Vagina (tissue), 2 donors: ENCODE results near the gene CHRNA7. TPM values are rescaled to one million over a fixed set of nuclear protein-coding genes. Genes with fewer than 3 reads are reported as not detected.

Source experiments
- DNase-seq, 2 donors: peaks; one replicate each; pipeline ENCODE4 v3.0.0-alpha.2; 2017; ENCODE audit errors: extremely low spot score in 2 of 2
- H3K27ac ChIP-seq: fragments of 200-600 bp; sonication (generic); one replicate; pipeline ENCODE4 v1.5.1; 2019
- H3K27me3 ChIP-seq: fragments of 200-600 bp; sonication (generic); one replicate; pipeline ENCODE4 v1.5.1; 2019
- H3K36me3 ChIP-seq, 2 donors: fragments of 200-600 bp; sonication (generic); one replicate each; pipeline ENCODE4 v1.5.1; 2017 to 2019
- H3K4me1 ChIP-seq: fragments of 200-600 bp; sonication (generic); one replicate; pipeline ENCODE4 v1.5.1; 2019
- H3K4me3 ChIP-seq, 2 donors: fragments of 200-600 bp; sonication (generic); 1 replicate in 1 of 2; 2 replicates in 1 of 2; pipeline ENCODE4 v1.5.1; 2016 to 2019
- H3K9me3 ChIP-seq: fragments of 200-600 bp; sonication (generic); one replicate; pipeline ENCODE4 v1.5.1; 2019
- POLR2A ChIP-seq, 2 donors: fragments of 450-650 bp; IDR thresholded peaks; one replicate each; pipeline ENCODE4 v1.6.1; 2017; ENCODE audit warnings: antibody characterized with exemption in 2 of 2, mild to moderate bottlenecking in 2 of 2, moderate library complexity in 2 of 2
- POLR2AphosphoS5 ChIP-seq, 2 donors: sonication (generic); formaldehyde crosslinking; IDR thresholded peaks; one replicate each; pipeline ENCODE4 v1.9.0; 2017; ENCODE audit warnings: antibody characterized with exemption in 2 of 2, mild to moderate bottlenecking in 2 of 2, low read depth in 1 of 2; ENCODE audit not compliant: insufficient read depth in 1 of 2
- intact Hi-C: fragments of 100-400 bp; cut with DNase I; formaldehyde crosslinking; loops from one replicate; pipeline ENCODE4 v1.15.1; 2023
- total RNA-seq: library from RNA; depleted of rRNA; stranded (reverse); fragments of >200 nt; gene quantifications from one replicate; pipeline ENCODE4 v1.2.3, GENCODE V29; 2016
- TF ChIP-seq, protein P1 (sequence below), 3 experiments: fragments of 450-650 bp in 2 of 3; fragments of 200-600 bp in 1 of 3; sonication (generic) in 1 of 3; IDR thresholded peaks; one replicate each; pipeline ENCODE4 v1.5.1; 2017 to 2019; ENCODE audit warnings: antibody characterized with exemption in 3 of 3, mild to moderate bottlenecking in 2 of 3, moderate library complexity in 2 of 3

Gene CHRNA7
- total RNA-seq, 1 donor from 2014 or later = 10.1 TPM

DNA sequence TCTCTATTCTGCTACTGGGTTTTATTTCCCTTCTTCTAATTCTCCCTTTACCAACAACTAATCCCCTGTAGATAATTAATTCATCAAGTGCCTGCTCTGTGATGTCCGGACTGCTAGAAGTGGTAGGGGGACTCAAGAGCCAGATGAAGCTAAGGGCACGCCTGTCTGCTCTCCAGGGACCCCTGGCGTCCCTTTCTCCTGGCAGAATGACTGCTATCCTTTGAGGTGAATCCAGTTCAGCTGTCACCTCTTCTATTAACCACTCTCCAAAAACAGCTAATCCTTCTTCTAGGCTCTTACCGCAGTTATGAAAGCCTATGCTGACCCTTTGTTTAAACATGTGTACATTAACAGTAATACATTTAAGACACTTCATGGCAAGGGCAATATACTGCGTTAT, 1.4 kb upstream of the CHRNA7 start:
- no peaks in the 10 kb centered on the region for H3K9me3 ChIP-seq
- H3K27me3 ChIP-seq = no peaks in the 10 kb centered on the region
- TF ChIP-seq, protein P1, sequence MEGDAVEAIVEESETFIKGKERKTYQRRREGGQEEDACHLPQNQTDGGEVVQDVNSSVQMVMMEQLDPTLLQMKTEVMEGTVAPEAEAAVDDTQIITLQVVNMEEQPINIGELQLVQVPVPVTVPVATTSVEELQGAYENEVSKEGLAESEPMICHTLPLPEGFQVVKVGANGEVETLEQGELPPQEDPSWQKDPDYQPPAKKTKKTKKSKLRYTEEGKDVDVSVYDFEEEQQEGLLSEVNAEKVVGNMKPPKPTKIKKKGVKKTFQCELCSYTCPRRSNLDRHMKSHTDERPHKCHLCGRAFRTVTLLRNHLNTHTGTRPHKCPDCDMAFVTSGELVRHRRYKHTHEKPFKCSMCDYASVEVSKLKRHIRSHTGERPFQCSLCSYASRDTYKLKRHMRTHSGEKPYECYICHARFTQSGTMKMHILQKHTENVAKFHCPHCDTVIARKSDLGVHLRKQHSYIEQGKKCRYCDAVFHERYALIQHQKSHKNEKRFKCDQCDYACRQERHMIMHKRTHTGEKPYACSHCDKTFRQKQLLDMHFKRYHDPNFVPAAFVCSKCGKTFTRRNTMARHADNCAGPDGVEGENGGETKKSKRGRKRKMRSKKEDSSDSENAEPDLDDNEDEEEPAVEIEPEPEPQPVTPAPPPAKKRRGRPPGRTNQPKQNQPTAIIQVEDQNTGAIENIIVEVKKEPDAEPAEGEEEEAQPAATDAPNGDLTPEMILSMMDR (IDR thresholded peaks at IDR 0.05) = no peak
- TF ChIP-seq POLR2AphosphoS5 (IDR thresholded peaks at IDR 0.05; ENCODE audit: insufficient read depth in 1 of 2, low read depth in 1 of 2) (no peak), POLR2A (IDR thresholded peaks at IDR 0.05) (no peak)
- no peak for DNase-seq
- H3K36me3 ChIP-seq = no peaks in the 10 kb centered on the region
- H3K27ac ChIP-seq = no peak overlapping the region
- peak overlapping the region; percentile 53 to 55 for H3K4me3 ChIP-seq
- intact Hi-C loops = no loop called here
- H3K4me1 ChIP-seq = peaks cover 5% of the 10 kb centered on the region

DNA sequence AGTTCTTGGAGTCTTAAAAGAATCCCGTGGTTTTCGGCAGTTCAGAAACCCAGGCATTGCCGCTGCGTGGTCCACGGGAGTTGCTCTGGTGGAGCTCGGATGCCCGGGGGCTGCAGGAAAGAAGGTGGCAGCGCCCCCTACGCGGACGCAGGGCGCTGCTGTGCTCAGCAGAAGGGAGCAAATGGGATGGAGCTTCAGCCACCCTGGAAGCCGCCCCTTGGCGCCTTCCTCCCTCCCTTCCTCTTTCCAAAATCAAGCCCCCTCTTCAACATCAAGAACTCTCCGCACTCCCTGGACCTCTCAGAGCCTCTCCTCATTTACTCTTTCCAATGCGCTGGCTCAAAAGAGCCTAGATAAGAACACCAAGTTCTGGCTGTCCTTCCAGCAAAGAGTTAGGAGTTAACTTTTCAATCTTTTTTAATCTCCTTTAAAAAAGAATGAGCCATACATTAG, 880 bp upstream of the CHRNA7 start:
- no peak for TF ChIP-seq POLR2AphosphoS5 (IDR thresholded peaks at IDR 0.05; ENCODE audit: insufficient read depth in 1 of 2, low read depth in 1 of 2)
- TF ChIP-seq, protein P1 (IDR thresholded peaks at IDR 0.05) = no peak
- no peak for DNase-seq
- no peaks in the 10 kb centered on the region for H3K9me3 ChIP-seq
- H3K4me1 ChIP-seq = peaks cover 5% of the 10 kb centered on the region
- H3K4me3 ChIP-seq = peak overlapping the region; percentile 53 to 55
- H3K27me3 ChIP-seq = no peaks in the 10 kb centered on the region
- peak overlapping the region; percentile 3 for H3K27ac ChIP-seq
- intact Hi-C loops = no loop called here
- H3K36me3 ChIP-seq = no peaks in the 10 kb centered on the region

DNA sequence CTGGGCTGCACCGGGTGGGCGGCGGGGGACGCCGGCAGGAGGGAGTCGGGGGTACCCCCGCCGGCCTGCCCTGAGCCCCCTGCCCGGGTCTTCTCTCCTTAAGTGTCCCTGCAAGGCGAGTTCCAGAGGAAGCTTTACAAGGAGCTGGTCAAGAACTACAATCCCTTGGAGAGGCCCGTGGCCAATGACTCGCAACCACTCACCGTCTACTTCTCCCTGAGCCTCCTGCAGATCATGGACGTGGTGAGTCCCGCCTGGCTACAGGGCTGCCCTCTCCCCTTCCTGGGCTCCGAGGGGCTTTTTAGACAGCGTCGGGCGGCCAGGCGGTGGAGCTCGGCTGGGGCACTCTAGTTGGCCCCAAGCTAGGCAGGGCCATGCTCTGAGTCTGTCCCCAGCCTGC, 480 bp downstream of the CHRNA7 start:
- Histone ChIP-seq H3K27me3 (no peaks in the 10 kb centered on the region), H3K4me1 (peaks cover 5% of the 10 kb centered on the region), H3K36me3 (no peaks in the 10 kb centered on the region), H3K9me3 (no peaks in the 10 kb centered on the region), H3K27ac (no peak overlapping the region), H3K4me3 (peak overlapping the region; percentile 53 to 55)
- intact Hi-C loops = no loop called here
- TF ChIP-seq, protein P1 (IDR thresholded peaks at IDR 0.05) = no peak
- TF ChIP-seq POLR2A (IDR thresholded peaks at IDR 0.05) (no peak), POLR2AphosphoS5 (IDR thresholded peaks at IDR 0.05; ENCODE audit: insufficient read depth in 1 of 2, low read depth in 1 of 2) (no peak)
- DNase-seq = no peak

DNA sequence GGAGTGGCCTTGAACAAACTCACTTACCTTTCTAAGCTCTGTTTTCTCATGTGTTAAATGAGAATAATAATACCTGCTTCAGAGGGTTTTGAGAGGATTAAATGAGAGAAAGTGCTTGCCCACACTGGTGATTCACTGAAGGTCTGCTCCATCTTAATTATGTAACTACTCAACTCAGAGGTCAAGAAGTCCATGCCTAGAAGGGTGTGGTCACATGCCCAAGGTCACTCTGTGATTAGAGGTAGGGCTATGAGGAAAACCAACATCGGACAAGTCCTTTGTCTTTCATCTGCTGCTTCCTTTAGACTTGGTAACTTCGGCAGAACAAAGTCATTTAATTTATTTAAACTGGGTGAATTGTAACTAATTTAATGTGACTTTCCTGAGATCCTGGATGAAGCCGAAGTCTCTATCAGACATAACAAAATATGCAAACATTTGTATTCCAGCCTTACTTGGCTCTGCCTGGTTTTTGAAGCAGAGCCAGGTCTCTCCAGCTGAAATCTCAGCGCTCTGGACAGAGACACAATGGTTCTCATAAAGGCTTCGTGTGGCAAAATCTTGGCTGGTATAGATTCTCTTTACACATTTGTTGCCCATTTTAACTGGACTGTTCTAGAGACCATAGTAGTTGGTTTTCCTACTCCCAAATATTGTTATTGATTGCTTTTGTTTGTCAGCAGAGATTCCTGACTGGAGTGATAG, 3.0 kb downstream of the CHRNA7 start:
- Histone ChIP-seq H3K4me1 (peaks cover 5% of the 10 kb centered on the region), H3K27ac (no peak overlapping the region), H3K9me3 (no peaks in the 10 kb centered on the region), H3K27me3 (no peaks in the 10 kb centered on the region), H3K4me3 (no peak overlapping the region), H3K36me3 (no peaks in the 10 kb centered on the region)
- intact Hi-C loops = no loop called here
- DNase-seq = no peak
- TF ChIP-seq POLR2A (IDR thresholded peaks at IDR 0.05) (no peak), POLR2AphosphoS5 (IDR thresholded peaks at IDR 0.05; ENCODE audit: insufficient read depth in 1 of 2, low read depth in 1 of 2) (no peak)
- TF ChIP-seq, protein P1 (IDR thresholded peaks at IDR 0.05) = no peak

DNA sequence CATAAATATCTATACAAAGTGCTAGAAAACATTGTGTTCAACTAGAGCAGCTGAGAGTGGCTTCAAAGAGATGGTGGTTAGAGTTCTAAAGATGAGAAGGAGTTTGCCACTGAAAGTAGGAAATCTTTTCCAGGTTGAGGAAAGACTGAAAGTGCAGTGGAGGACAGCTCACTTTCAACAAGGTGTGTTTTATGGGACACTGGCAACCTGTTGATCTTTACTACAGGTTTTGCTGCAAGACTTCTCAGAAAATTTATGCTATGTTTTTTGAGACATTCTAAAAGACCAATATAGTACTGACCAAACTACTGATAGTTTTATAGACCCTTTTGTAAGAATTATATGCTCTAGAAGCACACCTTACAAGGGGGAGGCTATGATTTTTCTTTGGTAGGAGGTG, 3.8 kb downstream of the CHRNA7 start:
- peaks cover 5% of the 10 kb centered on the region for H3K4me1 ChIP-seq
- no peak for TF ChIP-seq POLR2A (IDR thresholded peaks at IDR 0.05)
- TF ChIP-seq POLR2AphosphoS5 (IDR thresholded peaks at IDR 0.05; ENCODE audit: insufficient read depth in 1 of 2, low read depth in 1 of 2) = no peak
- TF ChIP-seq, protein P1 (IDR thresholded peaks at IDR 0.05) = no peak
- H3K36me3 ChIP-seq = no peaks in the 10 kb centered on the region
- no peak overlapping the region for H3K27ac ChIP-seq
- intact Hi-C loops = no loop called here
- DNase-seq = no peak
- H3K4me3 ChIP-seq = no peak overlapping the region
- H3K27me3 ChIP-seq = no peaks in the 10 kb centered on the region
- H3K9me3 ChIP-seq = no peaks in the 10 kb centered on the region
